Mucosa of descending colon (tissue), 3 donors: ENCODE measurements around the gene PLAAT3. TPM values are rescaled to one million over a fixed set of nuclear protein-coding genes. Genes with fewer than 3 reads are reported as not detected.

Source experiments
- ATAC-seq: fragments of 200-7000 bp; cut with Tn5 transposase; one replicate; pipeline ENCODE4 v1.9.1; 2020; ENCODE audit warnings: mild to moderate bottlenecking, moderate library complexity
- DNase-seq, 3 donors: peaks; one replicate each; pipeline ENCODE4 v3.0.0-alpha.2; 2020
- H3K36me3 ChIP-seq: fragments of 200-600 bp; one replicate; pipeline ENCODE4 v1.8.0; 2021; ENCODE audit warnings: low read depth, mild to moderate bottlenecking
- H3K4me1 ChIP-seq: fragments of 200-600 bp; one replicate; pipeline ENCODE4 v1.8.0; 2021; ENCODE audit warnings: low read depth, mild to moderate bottlenecking
- H3K4me3 ChIP-seq: fragments of 200-600 bp; one replicate; pipeline ENCODE4 v1.8.0; 2021; ENCODE audit warnings: mild to moderate bottlenecking
- H3K9me3 ChIP-seq: fragments of 200-600 bp; one replicate; pipeline ENCODE4 v1.8.0; 2021; ENCODE audit warnings: mild to moderate bottlenecking
- CTCF ChIP-seq: fragments of 200-600 bp; IDR thresholded peaks from one replicate; pipeline ENCODE4 v1.8.0; 2022; ENCODE audit warnings: antibody characterized with exemption, mild to moderate bottlenecking
- intact Hi-C, 2 donors: fragments of 100-400 bp; cut with DNase I in 1 of 2; cut with micrococcal nuclease in 1 of 2; formaldehyde crosslinking; loops; one replicate each; pipeline versions ENCODE4 v1.11.0 to v1.11.1; 2022; cut with DNase I, micrococcal nuclease
- long read RNA-seq, 2 donors: library from polyadenylated mRNA; unstranded; transcript quantifications; one replicate each; pipeline ENCODE4 v2.0.0, GENCODE V29; 2019 to 2021
- total RNA-seq, 3 donors: library from RNA; stranded (reverse); fragmentation: NEBNext Ultra II Directional in 2 of 3; extraction: Animal tissue kit (Norgen Biotek cat#: 25700) in 2 of 3; gene quantifications; one replicate each; pipeline versions ENCODE4 v1.2.1 to v1.2.4, GENCODE V29; 2021 to 2023
- donor health status: DM: no; HTN: no; CAD: no; lungs with moderate emphysema.
- donor health status: DM: no; HTN: no; CAD: no.
- donor health status: DM: no; HTN: yes; CAD: no.

PLAAT3 gene
- 10 to 100 TPM; 15.1 to 58.5 (median 26.7) TPM for total RNA-seq
- long read RNA-seq, donor 1, transcript PLA2G16-201 (4 exons, 2,594 nt) = major isoform, 56 of 81 reads
- long read RNA-seq, donor 1, transcript PLA2G16-203 (5 exons, 1,099 nt) = minor isoform, 18 of 81 reads
- long read RNA-seq, donor 1, partial matches to known transcripts = 1 of 81 reads
- long read RNA-seq, donor 1, other reads (novel, unspliced or antisense) = 6 of 81 reads
- long read RNA-seq, donor 2, transcript PLA2G16-203 (5 exons, 1,099 nt) = minor isoform, 9 of 41 reads
- long read RNA-seq, donor 2, transcript PLA2G16-201 (4 exons, 2,594 nt) = major isoform, 30 of 41 reads
- long read RNA-seq, donor 2, partial matches to known transcripts = 1 of 41 reads
- long read RNA-seq, donor 2, other reads (novel, unspliced or antisense) = 1 of 41 reads

- peak within 1 kb of the TSS; percentile 30 for H3K4me3 ChIP-seq
- no peak for TF ChIP-seq CTCF
- intact Hi-C loops = no loop called here
- peaks cover 3% of the 10 kb centered on the region for H3K4me1 ChIP-seq
- H3K9me3 ChIP-seq = no peaks in the 10 kb centered on the region
- no peaks in the 10 kb centered on the region for H3K36me3 ChIP-seq
- ATAC-seq (peak; percentile 75), DNase-seq (peak; percentile 64 to 76 (median 75))
These were observed at the start of gene PLAAT3 for GRCh38 chr11:63614136-63614671. PLAAT3 (minus strand) TSS chr11:63614433; CDS start chr11:63614014, 419 bp downstream.

GRCh38 chr11:63663809-63664208 is 49.6 kb upstream of the PLAAT3 start:
- ATAC-seq = no peak
- no peak for DNase-seq
- no peak for TF ChIP-seq CTCF

GRCh38 chr11:63660972-63661371 is 46.7 kb upstream of the PLAAT3 start:
- intact Hi-C loops = no loop called here
- no peaks in the 10 kb centered on the region for H3K36me3 ChIP-seq
- H3K4me1 ChIP-seq = no peaks in the 10 kb centered on the region
- ATAC-seq (no peak), DNase-seq (no peak)
- H3K9me3 ChIP-seq = no peaks in the 10 kb centered on the region
- no peak overlapping the region for H3K4me3 ChIP-seq
- no peak for TF ChIP-seq CTCF

More at GRCh38 chr11:63663809-63664208, 49.6 kb upstream of the PLAAT3 start:
- H3K4me1 ChIP-seq = peaks cover 19% of the 10 kb centered on the region
- H3K4me3 ChIP-seq = no peak overlapping the region
- no peaks in the 10 kb centered on the region for H3K36me3 ChIP-seq
- intact Hi-C loops = no loop called here
- H3K9me3 ChIP-seq = no peaks in the 10 kb centered on the region

- no peaks in the 10 kb centered on the region for H3K36me3 ChIP-seq
- no peaks in the 10 kb centered on the region for H3K9me3 ChIP-seq
- no peak for DNase-seq
- no peaks in the 10 kb centered on the region for H3K4me1 ChIP-seq
- intact Hi-C loops = no loop called here
- no peak for TF ChIP-seq CTCF
- H3K4me3 ChIP-seq = no peak overlapping the region
- ATAC-seq = no peak
These were observed 38.4 kb upstream of the PLAAT3 start for GRCh38 chr11:63652671-63653070.

GRCh38 chr11:63643205-63643604 is 29.0 kb upstream of the PLAAT3 start:
- no peak overlapping the region for H3K4me3 ChIP-seq
- no peaks in the 10 kb centered on the region for H3K4me1 ChIP-seq
- ATAC-seq = no peak
- TF ChIP-seq CTCF = no peak
- intact Hi-C loops = no loop called here
- H3K36me3 ChIP-seq = no peaks in the 10 kb centered on the region
- no peaks in the 10 kb centered on the region for H3K9me3 ChIP-seq
- DNase-seq = no peak
